HEK293 (cell line): ENCODE results near the gene ZFYVE21.

ENCODE experiments used
- ATF2 ChIP-seq: fragments of 450-650 bp; formaldehyde crosslinking; IDR thresholded peaks from 2 replicates; pipeline ENCODE4 v1.5.1; 2016; ENCODE audit warnings: missing biosample characterization, missing genetic modification characterization, low read depth
- CTCF ChIP-seq: fragments of 450-650 bp; formaldehyde crosslinking; IDR thresholded peaks from 2 replicates; pipeline ENCODE4 v1.5.1; 2016; ENCODE audit warnings: missing biosample characterization, missing genetic modification characterization
- PRDM1 ChIP-seq: fragments of 450-650 bp; formaldehyde crosslinking; IDR thresholded peaks from 2 replicates; pipeline ENCODE4; 2016; ENCODE audit warnings: missing biosample characterization, missing genetic modification characterization
- SALL2 ChIP-seq: fragments of 450-650 bp; formaldehyde crosslinking; IDR thresholded peaks from 2 replicates; pipeline ENCODE4 v1.5.0; 2017; ENCODE audit warnings: missing biosample characterization, mild to moderate bottlenecking, missing genetic modification characterization, borderline replicate concordance
- ZBTB1 ChIP-seq: fragments of 450-650 bp; formaldehyde crosslinking; IDR thresholded peaks from 2 replicates; pipeline ENCODE4 v1.5.1; 2016; ENCODE audit warnings: missing biosample characterization, missing genetic modification characterization
- ZNF138 ChIP-seq: fragments of 450-650 bp; formaldehyde crosslinking; IDR thresholded peaks from 2 replicates; pipeline ENCODE4 v1.5.1; 2016; ENCODE audit warnings: missing biosample characterization, missing genetic modification characterization, borderline replicate concordance
- ZNF155 ChIP-seq: fragments of 450-650 bp; formaldehyde crosslinking; IDR thresholded peaks from 2 replicates; pipeline ENCODE4 v1.5.1; 2016; ENCODE audit warnings: missing biosample characterization, missing genetic modification characterization
- ZNF169 ChIP-seq: fragments of 450-650 bp; formaldehyde crosslinking; IDR thresholded peaks from 2 replicates; pipeline ENCODE4 v1.5.1; 2016; ENCODE audit warnings: missing biosample characterization, missing genetic modification characterization
- ZNF302 ChIP-seq: fragments of 450-650 bp; formaldehyde crosslinking; IDR thresholded peaks from 2 replicates; pipeline ENCODE4 v1.5.1; 2016; ENCODE audit warnings: missing biosample characterization, missing genetic modification characterization, low read depth
- ZNF341 ChIP-seq: fragments of 450-650 bp; formaldehyde crosslinking; IDR thresholded peaks from 2 replicates; pipeline ENCODE4; 2016; ENCODE audit warnings: low read depth, missing biosample characterization, missing genetic modification characterization
- ZNF350 ChIP-seq: fragments of 450-650 bp; formaldehyde crosslinking; IDR thresholded peaks from 2 replicates; pipeline ENCODE4 v1.5.0; 2017; ENCODE audit warnings: missing biosample characterization, mild to moderate bottlenecking, missing genetic modification characterization
- ZNF48 ChIP-seq: fragments of 450-650 bp; formaldehyde crosslinking; IDR thresholded peaks from 2 replicates; pipeline ENCODE4 v1.5.1; 2016; ENCODE audit warnings: missing biosample characterization, missing genetic modification characterization
- ZNF555 ChIP-seq: fragments of 450-650 bp; formaldehyde crosslinking; conservative IDR thresholded peaks from 2 replicates; pipeline ENCODE4 v1.5.1; 2017; ENCODE audit warnings: missing biosample characterization, mild to moderate bottlenecking, missing genetic modification characterization, inconsistent platforms
- ZNF707 ChIP-seq: fragments of 450-650 bp; formaldehyde crosslinking; IDR thresholded peaks from 2 replicates; pipeline ENCODE4 v1.5.1; 2016; ENCODE audit warnings: missing biosample characterization, missing genetic modification characterization

GRCh38 chr14:103699261-103699661 lies 16.3 kb upstream of the ZFYVE21 start:
- no peak for TF ChIP-seq CTCF (tag by site-specific recombination)
- TF ChIP-seq ZNF138 (tag by site-specific recombination), result no peak
- no peak for TF ChIP-seq ZNF169 (tag by site-specific recombination)
- TF ChIP-seq ZNF350 (tag by site-specific recombination), result no peak
- no peak for TF ChIP-seq ZNF555 (tag by site-specific recombination)
- TF ChIP-seq ZBTB1 (tag by site-specific recombination), result no peak
- no peak for TF ChIP-seq ZNF155 (tag by site-specific recombination)
- no peak for TF ChIP-seq ATF2
- no peak for TF ChIP-seq ZNF302 (tag by site-specific recombination)
- TF ChIP-seq PRDM1, result no peak
- no peak for TF ChIP-seq ZNF707 (tag by site-specific recombination)
- TF ChIP-seq ZNF48 (tag by site-specific recombination), result no peak
- TF ChIP-seq SALL2 (tag by site-specific recombination), result no peak
- no peak for TF ChIP-seq ZNF341 (tag by site-specific recombination)
